HepG2 (cell line): ENCODE results near the gene ZNF587B. TPM values are rescaled to one million over a fixed set of nuclear protein-coding genes. Genes with fewer than 3 reads are reported as not detected.
"Not testable (repeated sequence)": the region's sequence is repeated elsewhere in the genome, so short reads cannot be mapped to it uniquely, and the experiment has no call there.

Experiments used
- ATAC-seq: fragments of 200-7000 bp; cut with Tn5 transposase; 3 replicates; pipeline ENCODE4 v1.9.1; 2020; ENCODE audit warnings: mild to moderate bottlenecking, moderate library complexity
- BruUV-seq: library from RNA; stranded (reverse); fragments of 400-500 nt; replicated peaks from 2 replicates; lab custom pipeline; 2021; lab: Mats Ljungman, UMichigan
- CTCF ChIA-PET: fragments of 300-600 bp; formaldehyde crosslinking; extraction: SDS; loops from one replicate; lab custom pipeline; 2021; ENCODE audit warnings: low total read pairs, inconsistent platforms, low intra/inter-chr PET ratio; lab: Yijun Ruan, JAX
- POLR2A ChIA-PET: fragments of 350-600 bp; sonication (Branson Sonifier 250); formaldehyde crosslinking; loops from one replicate; lab custom pipeline; 2020; ENCODE audit warnings: antibody characterized with exemption, inconsistent platforms; lab: Yijun Ruan, JAX
- DNase-seq: peaks from one replicate; pipeline ENCODE4 v3.0.0-alpha.2; 2015; ENCODE audit warnings: low spot score
- FAIRE-seq: peaks from 3 replicates; lab custom pipeline; 2011; peaks lifted over from hg19 to GRCh38; lab: Jason Lieb, UNC
- H2AFZ ChIP-seq: one replicate; pipeline ENCODE4 v1.6.1; 2011; ENCODE audit warnings: low read length, inconsistent platforms
- H3K27ac ChIP-seq: fragments of 300-600 bp; 3 replicates; pipeline ENCODE4 v1.8.0; 2011; ENCODE audit warnings: mixed run types, mild to moderate bottlenecking, mixed read lengths, low read length, inconsistent platforms; ENCODE audit not compliant: insufficient read depth; ENCODE audit errors: extremely low read length
- H3K27me3 ChIP-seq, 2 experiments: fragments of 200-600 bp in 1 of 2; 2 replicates in 1 of 2; 3 replicates in 1 of 2; pipeline versions ENCODE4 v1.6.0 to v1.8.0; 2011; ENCODE audit warnings: low read length in 2 of 2, mild to moderate bottlenecking in 2 of 2, moderate library complexity in 2 of 2, inconsistent platforms in 1 of 2; ENCODE audit not compliant: insufficient read depth in 2 of 2, control insufficient read depth in 1 of 2
- H3K36me3 ChIP-seq, 2 experiments: fragments of 200-600 bp in 1 of 2; replicated peaks in 1 of 2; 2 replicates in 1 of 2; 3 replicates in 1 of 2; pipeline versions ENCODE4 v1.5.1 to v1.8.0; 2011; ENCODE audit warnings: low read length in 2 of 2, inconsistent platforms in 1 of 2; ENCODE audit not compliant: insufficient read depth in 2 of 2, control insufficient read depth in 1 of 2
- H3K4me1 ChIP-seq: 2 replicates; pipeline ENCODE4 v1.5.1; 2012; ENCODE audit warnings: low read length, inconsistent platforms; ENCODE audit not compliant: insufficient read depth
- H3K4me2 ChIP-seq: 2 replicates; pipeline ENCODE4 v1.6.0; 2011; ENCODE audit warnings: low read depth, low read length, inconsistent platforms
- H3K4me3 ChIP-seq, 3 experiments: fragments of 200-600 bp in 1 of 3; sonication (generic), shearing (Covaris generic) in 1 of 3; replicated peaks in 1 of 3; 2 replicates each; pipeline ENCODE4 v1.5.1; 2011 to 2016; ENCODE audit warnings: low read length in 3 of 3, inconsistent platforms in 2 of 3, low read depth in 2 of 3, mild to moderate bottlenecking in 2 of 3, control low read depth in 1 of 3, mixed read lengths in 1 of 3; ENCODE audit not compliant: insufficient read depth in 1 of 3
- H3K79me2 ChIP-seq: one replicate; pipeline ENCODE4 v1.6.1; 2011; ENCODE audit warnings: low read length, inconsistent platforms; ENCODE audit not compliant: insufficient read depth
- H3K9ac ChIP-seq: 2 replicates; pipeline ENCODE4 v1.6.0; 2011; ENCODE audit warnings: mild to moderate bottlenecking, low read depth, low read length, inconsistent platforms; ENCODE audit not compliant: insufficient read depth
- H3K9me3 ChIP-seq: 2 replicates; pipeline ENCODE4 v1.5.1; 2012; ENCODE audit warnings: mild to moderate bottlenecking, low read length
- H4K20me1 ChIP-seq: 2 replicates; pipeline ENCODE4 v1.6.0; 2011; ENCODE audit warnings: inconsistent platforms, mild to moderate bottlenecking, low read length, moderate library complexity; ENCODE audit not compliant: insufficient read depth
- KDM4B ChIP-seq: sonication (generic); formaldehyde crosslinking; IDR thresholded peaks from 2 replicates; pipeline ENCODE4 v1.4.0; 2020; ENCODE audit warnings: missing genetic modification reagents
- MAFF ChIP-seq: IDR thresholded peaks from 2 replicates; pipeline ENCODE4 v1.6.1; 2011; ENCODE audit warnings: low read depth, low read length, improper control_type of control experiment
- MAFK ChIP-seq, 2 experiments: IDR thresholded peaks in 1 of 2; conservative IDR thresholded peaks in 1 of 2; 2 replicates each; pipeline ENCODE4 v1.6.1; 2011; ENCODE audit warnings: improper control_type of control experiment in 2 of 2, low read length in 2 of 2
- RBM22 ChIP-seq: fragments of 200-400 bp; formaldehyde crosslinking; optimal IDR thresholded peaks from 2 replicates; pipeline ENCODE3; 2017; ENCODE audit warnings: mild to moderate bottlenecking, low read length, moderate library complexity
- WGBS: methylation state at CpG from one replicate; pipeline ENCODE4 v1.1.6; 2017; ENCODE audit warnings: low lambda C conversion rate; 5-methylcytosine and 5-hydroxymethylcytosine counted together
- in situ Hi-C: cut with HindIII; loops from 2 replicates; pipeline ENCODE4 v1.10.0; 2017; ENCODE audit warnings: low pct_unique_long_range_greater_than_20kb; ENCODE audit not compliant: extremely low pct_ligation_motif_present
- intact Hi-C: fragments of 100-400 bp; cut with micrococcal nuclease; formaldehyde crosslinking; loops from one replicate; pipeline ENCODE4 v1.10.0; 2022; ENCODE audit not compliant: unreplicated experiment
- polyA plus RNA-seq, 8 experiments: library from polyadenylated mRNA; depleted of rRNA in 3 of 8; stranded (reverse) in 7 of 8; unstranded in 1 of 8; fragments of >200 nt; fragmentation: Illumina TruSeq in 4 of 8; extraction: Trizol in 4 of 8; gene quantifications; 2 replicates each; pipeline versions ENCODE4 v1.2.1 to v1.2.3, GENCODE V29; 2011 to 2016; ENCODE audit warnings: low read depth in 4 of 8, missing spikeins in 1 of 8, mixed read lengths in 1 of 8; ENCODE audit not compliant: insufficient read depth in 1 of 8
- total RNA-seq, 5 experiments: library from RNA; depleted of rRNA; stranded (reverse); fragments of >200 nt; fragmentation: Illumina TruSeq; extraction: Trizol; gene quantifications; 2 replicates each; pipeline ENCODE4 v1.2.3, GENCODE V29; 2016; ENCODE audit warnings: low read depth in 1 of 5

Gene ZNF587B
- total and polyA plus RNA-seq, 2 of the 13 experiments (the other 11 are each of a cell fraction or from before 2014, with no cell fraction given): 5.2 to 29.9 TPM

- H3K4me1 ChIP-seq, ATAC-seq, H2AFZ ChIP-seq, POLR2A ChIA-PET, H3K4me3 ChIP-seq, H4K20me1 ChIP-seq, intact Hi-C loops, H3K9me3 ChIP-seq, H3K9ac ChIP-seq, DNase-seq, H3K27me3 ChIP-seq, H3K4me2 ChIP-seq, H3K27ac ChIP-seq, FAIRE-seq, CTCF ChIA-PET, H3K79me2 ChIP-seq, in situ Hi-C loops: not testable (repeated sequence)
- BruUV-seq: TSS peak; percentile 11
- peak; percentile 81 for TF ChIP-seq MAFF
- peak; percentile 84 to 86 for TF ChIP-seq MAFK (conservative IDR thresholded peaks at IDR 0.05 in 1 of 2, IDR thresholded peaks at IDR 0.05 in 1 of 2; ENCODE audit: low read length in 2 of 2)
- WGBS: 98% methylated on average over 3 of the region's 3 CpGs
- H3K36me3 ChIP-seq: peaks cover 19 to 75% of the 10 kb centered on the region in 2 experiments
Measured at GRCh38 chr19:57862351-57862750, 32.3 kb downstream of the ZNF587B start.

- no peak for TF ChIP-seq KDM4B
- peak; percentile 80 for TF ChIP-seq RBM22
- H3K4me2 ChIP-seq: no peak overlapping the region
- ChIA-PET POLR2A (no interaction called here), CTCF (no interaction called here)
- no peaks in the 10 kb centered on the region for H3K9me3 ChIP-seq
- no peaks in the 10 kb centered on the region for H3K4me1 ChIP-seq
- peaks cover 8 to 38% of the 10 kb centered on the region in 2 experiments for H3K36me3 ChIP-seq
- no peak overlapping the region for H3K9ac ChIP-seq
- no peak; the same call in 2 of the 3 replicates for ATAC-seq
- no peak for DNase-seq
- no peaks in the 10 kb centered on the region for H3K27me3 ChIP-seq
- no peak overlapping the region for H3K4me3 ChIP-seq
- in situ Hi-C loops (no loop called here), intact Hi-C loops (no loop called here)
- no peaks in the 10 kb centered on the region for H4K20me1 ChIP-seq
- no peak for FAIRE-seq
- WGBS: 97% methylated on average over 7 of the region's 7 CpGs
- no peak overlapping the region for H3K27ac ChIP-seq
- H3K79me2 ChIP-seq: no peaks in the 10 kb centered on the region
- BruUV-seq: no TSS peak
- no peak overlapping the region for H2AFZ ChIP-seq
Measured at GRCh38 chr19:57867868-57868492, 37.9 kb downstream of the ZNF587B start.
